MM.1S (cell line): ENCODE results near the gene PTPN12.

ENCODE experiments used
- CTCF ChIP-seq: fragments of 300-600 bp; sonication (generic); IDR thresholded peaks from 2 replicates; pipeline ENCODE4 v1.5.1; 2016; ENCODE audit warnings: antibody characterized with exemption, low read length, mixed read lengths
- EZH2 ChIP-seq: fragments of 300-600 bp; sonication (generic); optimal IDR thresholded peaks from 2 replicates; pipeline ENCODE3; 2017; ENCODE audit warnings: low read depth, mild to moderate bottlenecking, antibody characterized with exemption, low read length, mixed read lengths
- EZH2phosphoT487 ChIP-seq: fragments of 300-600 bp; sonication (generic); IDR thresholded peaks from 2 replicates; pipeline ENCODE4 v1.6.1; 2018; ENCODE audit warnings: antibody characterized with exemption, low read length

- no peak for TF ChIP-seq CTCF
- no peak for TF ChIP-seq EZH2
- TF ChIP-seq EZH2phosphoT487 = no peak
These were observed 121.8 kb downstream of the PTPN12 start for GRCh38 chr7:77658928-77659327.
